ENCODE results near the gene BANK1.

The BANK1 gene

DNA sequence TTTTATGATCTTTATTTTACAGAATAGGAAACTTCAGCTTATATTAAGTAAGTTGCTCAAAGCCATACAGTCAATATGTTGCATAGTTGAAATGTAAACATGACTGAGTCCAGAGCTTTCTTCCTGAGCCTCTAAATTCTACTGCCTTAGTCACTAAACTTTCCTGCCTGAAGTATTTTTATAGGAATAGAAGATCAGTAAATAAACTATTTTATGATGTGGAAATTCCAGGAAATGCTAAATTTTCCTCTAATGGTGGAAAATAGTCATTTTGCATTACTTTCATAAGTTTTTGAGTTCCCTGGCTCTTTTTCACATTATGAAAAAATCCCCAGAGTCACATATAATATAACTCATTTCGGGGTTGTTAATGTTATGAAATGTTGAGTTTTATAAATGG lies 182.8 kb downstream of the BANK1 start:
- H3K4me3 ChIP-seq (ENCODE audit: low read depth, low read length) = no peak overlapping the region
- TF ChIP-seq, protein P1, sequence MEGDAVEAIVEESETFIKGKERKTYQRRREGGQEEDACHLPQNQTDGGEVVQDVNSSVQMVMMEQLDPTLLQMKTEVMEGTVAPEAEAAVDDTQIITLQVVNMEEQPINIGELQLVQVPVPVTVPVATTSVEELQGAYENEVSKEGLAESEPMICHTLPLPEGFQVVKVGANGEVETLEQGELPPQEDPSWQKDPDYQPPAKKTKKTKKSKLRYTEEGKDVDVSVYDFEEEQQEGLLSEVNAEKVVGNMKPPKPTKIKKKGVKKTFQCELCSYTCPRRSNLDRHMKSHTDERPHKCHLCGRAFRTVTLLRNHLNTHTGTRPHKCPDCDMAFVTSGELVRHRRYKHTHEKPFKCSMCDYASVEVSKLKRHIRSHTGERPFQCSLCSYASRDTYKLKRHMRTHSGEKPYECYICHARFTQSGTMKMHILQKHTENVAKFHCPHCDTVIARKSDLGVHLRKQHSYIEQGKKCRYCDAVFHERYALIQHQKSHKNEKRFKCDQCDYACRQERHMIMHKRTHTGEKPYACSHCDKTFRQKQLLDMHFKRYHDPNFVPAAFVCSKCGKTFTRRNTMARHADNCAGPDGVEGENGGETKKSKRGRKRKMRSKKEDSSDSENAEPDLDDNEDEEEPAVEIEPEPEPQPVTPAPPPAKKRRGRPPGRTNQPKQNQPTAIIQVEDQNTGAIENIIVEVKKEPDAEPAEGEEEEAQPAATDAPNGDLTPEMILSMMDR (IDR thresholded peaks at IDR 0.05; ENCODE audit: insufficient read depth, low read depth, low read length, missing control alignments) = no peak
- no peak for DNase-seq (ENCODE audit: low read depth)

DNA sequence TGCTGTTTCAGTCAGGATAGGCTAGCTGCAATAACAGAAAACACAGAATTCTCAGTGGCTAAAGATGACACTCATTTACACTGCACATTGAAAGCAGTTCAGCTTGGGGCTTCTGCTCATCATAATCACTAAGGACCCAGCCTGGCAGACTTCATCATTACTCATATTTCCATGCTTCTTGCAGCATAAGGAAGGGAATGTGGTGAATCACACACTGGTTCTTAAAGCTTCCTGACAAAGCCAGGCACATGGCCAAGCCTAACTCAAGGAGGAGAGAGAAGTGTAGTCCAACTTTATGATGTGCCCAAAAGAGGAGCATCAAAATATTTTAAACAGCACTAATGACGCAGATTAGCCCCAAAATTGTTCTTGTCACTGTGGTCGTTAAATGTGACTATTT lies 186.5 kb downstream of the BANK1 start:
- no peak for DNase-seq (ENCODE audit: low read depth)
- TF ChIP-seq, protein P1 (IDR thresholded peaks at IDR 0.05; ENCODE audit: insufficient read depth, low read depth, low read length, missing control alignments) = no peak
- H3K4me3 ChIP-seq (ENCODE audit: low read depth, low read length) = no peak overlapping the region

DNA sequence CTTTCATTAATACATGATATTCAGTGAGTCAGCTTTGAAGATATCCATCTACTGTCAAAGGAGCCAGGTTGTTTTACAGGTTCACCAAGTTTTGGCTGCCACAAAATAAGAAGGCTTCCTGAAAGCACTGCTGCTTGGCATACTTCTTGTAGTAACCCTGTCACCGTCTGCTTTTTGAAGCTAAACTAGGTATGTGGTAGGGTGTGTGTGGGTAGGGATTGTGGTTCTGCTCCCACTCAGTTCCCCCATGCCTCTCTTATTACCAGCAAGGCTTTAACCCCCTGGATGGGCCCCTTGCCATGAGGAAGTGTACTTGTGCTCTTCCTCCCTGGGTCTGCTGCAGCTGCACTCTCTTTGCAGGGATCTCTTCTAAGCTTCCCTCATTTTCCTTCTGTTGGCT lies 191.2 kb downstream of the BANK1 start:
- TF ChIP-seq, protein P1 (IDR thresholded peaks at IDR 0.05; ENCODE audit: insufficient read depth, low read depth, low read length, missing control alignments) = no peak
- DNase-seq (ENCODE audit: low read depth) = no peak
- H3K4me3 ChIP-seq (ENCODE audit: low read depth, low read length) = no peak overlapping the region

DNA sequence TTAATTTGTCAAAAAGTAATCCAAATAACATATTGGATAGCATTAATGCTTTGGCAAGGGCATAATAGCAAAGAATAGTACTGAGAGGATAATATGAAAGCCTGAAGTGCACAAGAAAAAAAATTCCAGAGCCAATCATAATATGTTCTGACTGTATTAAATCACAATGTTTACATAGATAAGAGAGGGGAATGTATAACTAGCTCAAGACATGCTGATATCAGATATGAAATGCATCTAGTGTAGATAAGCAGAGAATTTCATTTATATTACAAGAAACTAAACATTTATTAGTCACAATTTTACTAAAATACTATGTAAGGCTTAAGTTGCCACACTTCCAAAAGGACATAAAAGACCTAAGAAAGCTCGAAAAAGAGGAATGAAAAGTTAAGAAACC lies 193.3 kb downstream of the BANK1 start:
- TF ChIP-seq, protein P1 (IDR thresholded peaks at IDR 0.05; ENCODE audit: insufficient read depth, low read depth, low read length, missing control alignments) = no peak
- DNase-seq (ENCODE audit: low read depth) = no peak
- H3K4me3 ChIP-seq (ENCODE audit: low read depth, low read length) = no peak overlapping the region

DNA sequence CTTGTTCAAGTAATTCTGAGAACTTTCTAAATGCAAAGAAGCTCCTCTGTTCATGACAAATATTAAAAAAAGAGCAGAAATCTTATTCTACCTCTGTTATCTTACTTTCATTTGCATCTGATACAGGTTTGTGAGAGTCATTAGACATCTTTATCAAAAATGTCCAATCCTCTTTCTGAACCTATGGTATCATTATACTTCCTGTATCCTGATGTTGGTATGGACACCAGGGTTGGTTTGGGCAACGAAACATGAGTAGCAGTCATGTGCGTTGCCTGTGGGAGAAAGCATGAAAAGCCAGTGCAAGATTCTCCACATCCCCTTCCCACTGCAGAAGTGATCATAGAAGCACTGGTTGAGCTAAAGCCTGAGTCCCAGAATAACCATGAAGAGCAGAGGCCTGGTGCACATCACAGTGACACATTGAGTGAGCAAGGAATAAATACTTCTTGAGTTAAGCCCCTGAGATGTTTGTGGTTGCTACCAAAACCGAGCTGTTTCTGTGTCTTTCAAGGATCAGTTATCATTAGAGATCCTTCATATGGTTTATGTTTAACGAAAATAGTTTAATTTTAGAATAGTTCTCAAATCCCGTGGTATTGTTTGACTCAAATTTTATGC lies 197.2 kb downstream of the BANK1 start:
- DNase-seq (ENCODE audit: low read depth) = peak; percentile 48
- TF ChIP-seq, protein P1 (IDR thresholded peaks at IDR 0.05; ENCODE audit: insufficient read depth, low read depth, low read length, missing control alignments) = no peak
- H3K4me3 ChIP-seq (ENCODE audit: low read depth, low read length) = no peak overlapping the region

DNA sequence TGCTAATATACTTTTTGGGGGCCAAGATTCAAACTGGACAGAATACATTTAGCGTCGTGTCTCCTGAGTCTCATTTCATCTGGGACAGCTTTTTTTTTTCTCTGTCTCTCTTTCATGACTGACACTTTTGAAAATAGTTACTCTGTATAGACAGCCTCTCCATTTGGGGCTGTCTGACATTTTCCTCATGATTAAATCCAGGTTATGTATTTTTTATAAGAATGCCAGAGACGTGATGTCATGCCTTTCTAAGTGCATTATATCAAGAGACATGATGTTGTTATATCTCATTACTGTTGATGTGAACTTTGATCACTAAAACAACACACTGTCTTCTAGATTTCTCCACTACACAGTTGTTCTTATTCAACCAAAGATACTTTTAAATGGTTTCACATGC lies 199.0 kb downstream of the BANK1 start:
- H3K4me3 ChIP-seq (ENCODE audit: low read depth, low read length) = no peak overlapping the region
- TF ChIP-seq, protein P1 (IDR thresholded peaks at IDR 0.05; ENCODE audit: insufficient read depth, low read depth, low read length, missing control alignments) = no peak
- DNase-seq (ENCODE audit: low read depth) = no peak

DNA sequence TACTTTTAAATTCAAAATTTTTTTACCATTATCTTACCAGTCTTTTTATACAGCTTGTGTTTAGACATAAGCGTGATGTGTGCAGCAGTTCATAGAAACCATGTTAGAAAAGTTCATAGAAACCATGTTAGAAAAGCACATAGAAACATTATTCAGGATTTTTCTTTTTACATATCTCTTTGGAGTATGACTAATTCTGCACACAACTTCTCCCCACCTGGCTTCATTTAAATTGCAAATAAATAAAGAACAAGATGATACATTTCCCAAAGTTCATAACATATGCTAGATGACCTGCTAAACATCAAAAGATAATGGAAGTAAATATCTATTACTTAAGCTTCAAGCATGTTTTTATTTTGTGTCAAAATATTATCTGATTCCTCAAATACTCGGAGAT lies 201.9 kb downstream of the BANK1 start:
- TF ChIP-seq, protein P1 (IDR thresholded peaks at IDR 0.05; ENCODE audit: insufficient read depth, low read depth, low read length, missing control alignments) = no peak
- H3K4me3 ChIP-seq (ENCODE audit: low read depth, low read length) = no peak overlapping the region
- no peak for DNase-seq (ENCODE audit: low read depth)
